Thyroid gland (tissue), 4 donors: ENCODE measurements around the gene CBLB.

ENCODE experiments used
- POLR2A ChIP-seq, 2 donors: fragments of 450-650 bp; IDR thresholded peaks; one replicate each; pipeline ENCODE4 v1.6.1; 2017; ENCODE audit warnings: antibody characterized with exemption in 2 of 2, mild to moderate bottlenecking in 2 of 2, moderate library complexity in 1 of 2
- TF ChIP-seq, protein P1 (sequence below), 6 experiments: fragments of 200-600 bp in 3 of 6; fragments of 450-650 bp in 3 of 6; sonication (generic) in 3 of 6; IDR thresholded peaks; one replicate each; pipeline ENCODE4 v1.5.1; 2016 to 2019; ENCODE audit warnings: antibody characterized with exemption in 6 of 6, mild to moderate bottlenecking in 2 of 6, inconsistent platforms in 1 of 6, moderate library complexity in 1 of 6

DNA sequence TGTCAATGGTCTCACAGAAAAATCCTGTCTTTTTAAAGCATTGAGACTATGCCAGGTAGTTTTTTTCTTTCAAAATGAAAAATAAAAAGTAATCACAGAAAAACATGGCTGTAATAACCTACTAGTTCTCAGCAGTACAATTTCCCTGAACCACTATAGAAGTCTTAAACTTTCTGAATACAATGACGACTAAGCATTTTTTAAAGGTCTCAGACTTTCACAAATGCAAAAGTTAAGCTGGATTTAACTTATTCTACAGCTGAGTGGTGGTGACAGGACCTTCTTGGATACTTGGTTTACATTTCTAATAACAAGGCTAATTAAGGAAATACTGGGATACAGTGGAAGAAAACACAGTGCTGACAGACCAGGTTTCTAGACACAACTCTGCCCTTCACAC lies 81.8 kb downstream of the CBLB start:
- TF ChIP-seq, protein P1, sequence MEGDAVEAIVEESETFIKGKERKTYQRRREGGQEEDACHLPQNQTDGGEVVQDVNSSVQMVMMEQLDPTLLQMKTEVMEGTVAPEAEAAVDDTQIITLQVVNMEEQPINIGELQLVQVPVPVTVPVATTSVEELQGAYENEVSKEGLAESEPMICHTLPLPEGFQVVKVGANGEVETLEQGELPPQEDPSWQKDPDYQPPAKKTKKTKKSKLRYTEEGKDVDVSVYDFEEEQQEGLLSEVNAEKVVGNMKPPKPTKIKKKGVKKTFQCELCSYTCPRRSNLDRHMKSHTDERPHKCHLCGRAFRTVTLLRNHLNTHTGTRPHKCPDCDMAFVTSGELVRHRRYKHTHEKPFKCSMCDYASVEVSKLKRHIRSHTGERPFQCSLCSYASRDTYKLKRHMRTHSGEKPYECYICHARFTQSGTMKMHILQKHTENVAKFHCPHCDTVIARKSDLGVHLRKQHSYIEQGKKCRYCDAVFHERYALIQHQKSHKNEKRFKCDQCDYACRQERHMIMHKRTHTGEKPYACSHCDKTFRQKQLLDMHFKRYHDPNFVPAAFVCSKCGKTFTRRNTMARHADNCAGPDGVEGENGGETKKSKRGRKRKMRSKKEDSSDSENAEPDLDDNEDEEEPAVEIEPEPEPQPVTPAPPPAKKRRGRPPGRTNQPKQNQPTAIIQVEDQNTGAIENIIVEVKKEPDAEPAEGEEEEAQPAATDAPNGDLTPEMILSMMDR (IDR thresholded peaks at IDR 0.05): no peak
- no peak for TF ChIP-seq POLR2A (IDR thresholded peaks at IDR 0.05)
